Measurements from ENCODE around the gene MOAP1.
"Not testable (repeated sequence)": the region's sequence is repeated elsewhere in the genome, so short reads cannot be mapped to it uniquely, and the experiment has no call there.

MOAP1 gene

GRCh38 chr14:93183596-93184317 lies 940 bp downstream of the MOAP1 start:
- DNase-seq = no peak

- DNase-seq = no peak
Measured at GRCh38 chr14:93175492-93175891, 9.2 kb downstream of the MOAP1 start.

GRCh38 chr14:93174731-93175130 lies 10.0 kb downstream of the MOAP1 start:
- DNase-seq = not testable (repeated sequence)

GRCh38 chr14:93173943-93174395 lies 10.7 kb downstream of the MOAP1 start:
- no peak for DNase-seq

GRCh38 chr14:93171376-93171775 lies 13.3 kb downstream of the MOAP1 start:
- no peak for DNase-seq

- DNase-seq = not testable (repeated sequence)
Measured at GRCh38 chr14:93170141-93170540, 14.6 kb downstream of the MOAP1 start.

GRCh38 chr14:93169619-93170018 lies 15.1 kb downstream of the MOAP1 start:
- not testable (repeated sequence) for DNase-seq

GRCh38 chr14:93168610-93169009 lies 16.1 kb downstream of the MOAP1 start:
- not testable (repeated sequence) for DNase-seq

GRCh38 chr14:93165271-93166265 lies 19.1 kb downstream of the MOAP1 start:
- DNase-seq = not testable (repeated sequence)

GRCh38 chr14:93163564-93163963 lies 21.1 kb downstream of the MOAP1 start:
- DNase-seq = no peak

GRCh38 chr14:93161411-93161940 lies 23.2 kb downstream of the MOAP1 start:
- DNase-seq = no peak

GRCh38 chr14:93160353-93160801 lies 24.3 kb downstream of the MOAP1 start:
- no peak for DNase-seq

- not testable (repeated sequence) for DNase-seq
Measured at GRCh38 chr14:93159625-93160352, 24.9 kb downstream of the MOAP1 start.

- not testable (repeated sequence) for DNase-seq
Measured at GRCh38 chr14:93158349-93158748, 26.3 kb downstream of the MOAP1 start.

- no peak for DNase-seq
Measured at GRCh38 chr14:93156693-93157369, 27.9 kb downstream of the MOAP1 start.

- no peak for DNase-seq
Measured at GRCh38 chr14:93155667-93156066, 29.0 kb downstream of the MOAP1 start.

GRCh38 chr14:93153121-93153520 lies 31.6 kb downstream of the MOAP1 start:
- DNase-seq = no peak

- no peak for DNase-seq
Measured at GRCh38 chr14:93150227-93151208, 34.2 kb downstream of the MOAP1 start.

- no peak for DNase-seq
Measured at GRCh38 chr14:93148979-93149378, 35.7 kb downstream of the MOAP1 start.

GRCh38 chr14:93146119-93146518 lies 38.6 kb downstream of the MOAP1 start:
- no peak for DNase-seq
